H9 (cell line): ENCODE results near the gene GALNT7. TPM values are rescaled to one million over a fixed set of nuclear protein-coding genes. Genes with fewer than 3 reads are reported as not detected.

Source experiments
- DNase-seq: peaks from one replicate; pipeline ENCODE4 v3.0.0-alpha.2; 2017
- H2AFZ ChIP-seq: one replicate; pipeline ENCODE4 v1.6.1; 2013; ENCODE audit warnings: mild to moderate bottlenecking, low read length, control low read depth, moderate library complexity
- H2AK5ac ChIP-seq: 2 replicates; pipeline ENCODE4 v1.6.1; 2013; ENCODE audit warnings: low read length, control low read depth, mixed read lengths; ENCODE audit not compliant: insufficient read length
- H2BK120ac ChIP-seq: one replicate; pipeline ENCODE4 v1.6.1; 2013; ENCODE audit warnings: low read depth, mild to moderate bottlenecking, low read length, control low read depth, inconsistent platforms; ENCODE audit not compliant: poor library complexity, severe bottlenecking
- H2BK12ac ChIP-seq: 2 replicates; pipeline ENCODE4 v1.6.1; 2013; ENCODE audit warnings: low read length, control low read depth, mixed read lengths, low read depth; ENCODE audit not compliant: insufficient read length
- H2BK15ac ChIP-seq: 2 replicates; pipeline ENCODE4 v1.6.1; 2013; ENCODE audit warnings: low read depth, low read length, control low read depth
- H2BK20ac ChIP-seq: one replicate; pipeline ENCODE4 v1.6.1; 2013; ENCODE audit warnings: low read depth, mild to moderate bottlenecking, low read length, control low read depth, inconsistent platforms; ENCODE audit not compliant: poor library complexity, severe bottlenecking
- H2BK5ac ChIP-seq: 2 replicates; pipeline ENCODE4 v1.6.1; 2013; ENCODE audit warnings: low read length, control low read depth, mixed read lengths; ENCODE audit not compliant: insufficient read length
- H3K14ac ChIP-seq: 2 replicates; pipeline ENCODE4 v1.6.1; 2013; ENCODE audit warnings: low read length, control low read depth; ENCODE audit not compliant: insufficient read depth
- H3K18ac ChIP-seq: 2 replicates; pipeline ENCODE4 v1.6.1; 2013; ENCODE audit warnings: low read depth, mild to moderate bottlenecking, mixed read lengths, low read length, control low read depth; ENCODE audit not compliant: insufficient read length
- H3K23ac ChIP-seq: 2 replicates; pipeline ENCODE4 v1.6.1; 2013; ENCODE audit warnings: low read length, control low read depth, mixed read lengths, low read depth; ENCODE audit not compliant: insufficient read length
- H3K23me2 ChIP-seq: 2 replicates; pipeline ENCODE4 v1.6.1; 2013; ENCODE audit warnings: low read depth, mild to moderate bottlenecking, mixed read lengths, low read length, control low read depth; ENCODE audit not compliant: insufficient read length, poor library complexity, severe bottlenecking
- H3K27ac ChIP-seq: 2 replicates; pipeline ENCODE4 v1.5.1; 2013; ENCODE audit warnings: low read length, control low read depth, mixed read lengths, low read depth; ENCODE audit not compliant: insufficient read length
- H3K27me3 ChIP-seq: 2 replicates; pipeline ENCODE4 v1.6.1; 2013; ENCODE audit warnings: low read length, control low read depth, inconsistent platforms; ENCODE audit not compliant: insufficient read depth
- H3K4ac ChIP-seq: 2 replicates; pipeline ENCODE4 v1.6.1; 2013; ENCODE audit warnings: low read depth, mild to moderate bottlenecking, control low read depth, inconsistent platforms, low read length, moderate library complexity
- H3K4me1 ChIP-seq: 2 replicates; pipeline ENCODE4 v1.6.1; 2013; ENCODE audit warnings: low read length, control low read depth, inconsistent platforms; ENCODE audit not compliant: insufficient read depth
- H3K4me2 ChIP-seq: 2 replicates; pipeline ENCODE4 v1.6.1; 2013; ENCODE audit warnings: low read length, control low read depth, mixed read lengths; ENCODE audit not compliant: insufficient read length, insufficient read depth
- H3K56ac ChIP-seq: 2 replicates; pipeline ENCODE4 v1.6.1; 2013; ENCODE audit warnings: low read depth, mild to moderate bottlenecking, mixed read lengths, low read length, control low read depth; ENCODE audit not compliant: insufficient read length
- H3K79me1 ChIP-seq: 2 replicates; pipeline ENCODE4 v1.6.1; 2013; ENCODE audit warnings: low read depth, mild to moderate bottlenecking, moderate library complexity, low read length, control low read depth, inconsistent platforms; ENCODE audit not compliant: insufficient read depth, poor library complexity, severe bottlenecking
- H3K79me2 ChIP-seq: 2 replicates; pipeline ENCODE4 v1.6.1; 2013; ENCODE audit warnings: low read length, control low read depth, inconsistent platforms; ENCODE audit not compliant: insufficient read depth
- H3K9ac ChIP-seq: 2 replicates; pipeline ENCODE4 v1.6.1; 2013; ENCODE audit warnings: low read length, control low read depth, mixed read lengths; ENCODE audit not compliant: insufficient read length; ENCODE audit errors: extremely low read depth
- H3K9me3 ChIP-seq: one replicate; pipeline ENCODE4 v1.6.1; 2013; ENCODE audit warnings: low read depth, low read length, inconsistent platforms; ENCODE audit not compliant: control insufficient read depth
- H3T11ph ChIP-seq: one replicate; pipeline ENCODE4 v1.6.1; 2013; ENCODE audit warnings: mild to moderate bottlenecking, low read length, control low read depth, inconsistent platforms
- H4K20me1 ChIP-seq: one replicate; pipeline ENCODE4 v1.6.1; 2013; ENCODE audit not compliant: control insufficient read depth, insufficient read length, insufficient read depth
- H4K5ac ChIP-seq: 2 replicates; pipeline ENCODE4 v1.6.1; 2013; ENCODE audit warnings: low read depth, mild to moderate bottlenecking, mixed read lengths, low read length, control low read depth; ENCODE audit not compliant: insufficient read length
- H4K8ac ChIP-seq: replicated peaks from 2 replicates; pipeline ENCODE4 v1.6.1; 2013; ENCODE audit warnings: low read length, control low read depth, mixed read lengths, low read depth; ENCODE audit not compliant: insufficient read length
- H4K91ac ChIP-seq: 2 replicates; pipeline ENCODE4 v1.6.1; 2013; ENCODE audit warnings: low read depth, mild to moderate bottlenecking, moderate library complexity, mixed read lengths, low read length, control low read depth; ENCODE audit not compliant: insufficient read length
- H3K27ac Mint-ChIP-seq, 3 experiments: 2 replicates in 2 of 3; 3 replicates in 1 of 3; pipeline ENCODE4 v1.8.0; 2020 to 2021; ENCODE audit warnings: mixed read lengths in 3 of 3, mild to moderate bottlenecking in 1 of 3, moderate library complexity in 1 of 3
- H3K27me3 Mint-ChIP-seq: 2 replicates; pipeline ENCODE4 v1.8.0; 2021; ENCODE audit warnings: low read depth, mild to moderate bottlenecking, moderate library complexity, mixed read lengths
- H3K36me3 Mint-ChIP-seq, 3 experiments: 2 replicates in 2 of 3; 3 replicates in 1 of 3; pipeline ENCODE4 v1.8.0; 2020 to 2021; ENCODE audit warnings: low read depth in 3 of 3, mixed read lengths in 3 of 3; ENCODE audit not compliant: insufficient read depth in 1 of 3
- H3K4me1 Mint-ChIP-seq, 2 experiments: 2 replicates each; pipeline ENCODE4 v1.8.0; 2020; ENCODE audit warnings: mixed read lengths in 2 of 2
- H3K4me3 Mint-ChIP-seq, 2 experiments: 2 replicates in 1 of 2; 3 replicates in 1 of 2; pipeline ENCODE4 v1.8.0; 2020 to 2021; ENCODE audit warnings: mild to moderate bottlenecking in 2 of 2, mixed read lengths in 2 of 2, moderate library complexity in 1 of 2
- H3K9me3 Mint-ChIP-seq, 2 experiments: 2 replicates in 1 of 2; 3 replicates in 1 of 2; pipeline ENCODE4 v1.8.0; 2020; ENCODE audit warnings: mild to moderate bottlenecking in 2 of 2, mixed read lengths in 2 of 2, moderate library complexity in 1 of 2
- WGBS: extraction: QIAGEN DNeasy Blood & Tissue Kit; methylation state at CpG from one replicate; pipeline ENCODE4 v1.1.7; 2013; ENCODE audit warnings: missing lambda C conversion rate, low lambda C conversion rate, mixed read lengths; ENCODE audit not compliant: insufficient read length; ENCODE audit errors: extremely low coverage; 5-methylcytosine and 5-hydroxymethylcytosine counted together
- total RNA-seq: library from RNA; stranded (reverse); gene quantifications from 2 replicates; pipeline ENCODE4 v1.2.1, GENCODE V29; 2021
- TF ChIP-seq, protein P1 (sequence below): fragments of 200-600 bp; sonication (generic); conservative IDR thresholded peaks from 3 replicates; pipeline ENCODE4 v1.8.0; 2021; ENCODE audit warnings: antibody characterized with exemption, mild to moderate bottlenecking

GALNT7 gene
- total RNA-seq, 1 experiment from 2014 or later = 57.3 TPM

DNA sequence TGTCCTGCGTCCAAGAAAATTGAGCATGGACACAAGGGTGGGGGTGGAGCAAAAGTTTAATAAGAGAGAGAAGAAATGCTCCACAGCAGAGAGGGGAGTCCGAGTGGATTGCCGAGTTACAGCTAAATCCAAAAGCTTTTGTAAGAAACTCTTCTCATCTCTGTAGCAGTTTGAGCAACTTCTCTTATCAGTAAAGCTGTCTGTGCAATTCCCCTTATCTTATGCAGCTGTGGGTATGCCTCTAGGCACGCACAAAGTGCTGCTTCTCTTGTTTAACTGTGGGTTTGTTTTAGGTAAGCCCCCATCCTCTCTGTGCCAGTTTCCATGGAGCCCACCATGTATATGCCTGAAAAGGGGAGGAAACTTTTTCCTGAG lies 120.7 kb downstream of the GALNT7 start:
- H3K9me3 ChIP-seq = peaks cover 28% of the 10 kb centered on the region
- TF ChIP-seq, protein P1, sequence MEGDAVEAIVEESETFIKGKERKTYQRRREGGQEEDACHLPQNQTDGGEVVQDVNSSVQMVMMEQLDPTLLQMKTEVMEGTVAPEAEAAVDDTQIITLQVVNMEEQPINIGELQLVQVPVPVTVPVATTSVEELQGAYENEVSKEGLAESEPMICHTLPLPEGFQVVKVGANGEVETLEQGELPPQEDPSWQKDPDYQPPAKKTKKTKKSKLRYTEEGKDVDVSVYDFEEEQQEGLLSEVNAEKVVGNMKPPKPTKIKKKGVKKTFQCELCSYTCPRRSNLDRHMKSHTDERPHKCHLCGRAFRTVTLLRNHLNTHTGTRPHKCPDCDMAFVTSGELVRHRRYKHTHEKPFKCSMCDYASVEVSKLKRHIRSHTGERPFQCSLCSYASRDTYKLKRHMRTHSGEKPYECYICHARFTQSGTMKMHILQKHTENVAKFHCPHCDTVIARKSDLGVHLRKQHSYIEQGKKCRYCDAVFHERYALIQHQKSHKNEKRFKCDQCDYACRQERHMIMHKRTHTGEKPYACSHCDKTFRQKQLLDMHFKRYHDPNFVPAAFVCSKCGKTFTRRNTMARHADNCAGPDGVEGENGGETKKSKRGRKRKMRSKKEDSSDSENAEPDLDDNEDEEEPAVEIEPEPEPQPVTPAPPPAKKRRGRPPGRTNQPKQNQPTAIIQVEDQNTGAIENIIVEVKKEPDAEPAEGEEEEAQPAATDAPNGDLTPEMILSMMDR = no peak
- no peak overlapping the region for H3K14ac ChIP-seq
- no peak overlapping the region for H2BK12ac ChIP-seq
- H2BK5ac ChIP-seq = no peak overlapping the region
- H3K27ac ChIP-seq = no peak overlapping the region
- Mint-ChIP-seq H3K4me3 (no peak overlapping the region), H3K36me3 (peaks cover 30 to 40% (median 32%) of the 10 kb centered on the region in 3 experiments), H3K27ac (no peak overlapping the region; a peak in 1 of 7 replicates), H3K9me3 (peaks cover 29 to 33% of the 10 kb centered on the region in 2 experiments), H3K4me1 (peaks cover 0 to 3% of the 10 kb centered on the region in 2 experiments; a peak in 2 of 4 replicates), H3K27me3 (no peaks in the 10 kb centered on the region; the same call in 1 of the 2 replicates)
- H3K23ac ChIP-seq = no peak overlapping the region
- no peaks in the 10 kb centered on the region for H3K79me2 ChIP-seq
- no peak overlapping the region for H2AK5ac ChIP-seq
- H4K20me1 ChIP-seq = no peaks in the 10 kb centered on the region
- H3K18ac ChIP-seq = no peak overlapping the region
- H3K56ac ChIP-seq = no peak overlapping the region
- DNase-seq = no peak
- no peaks in the 10 kb centered on the region for H3K27me3 ChIP-seq
- H4K91ac ChIP-seq = no peak overlapping the region
- no peak overlapping the region for H2BK15ac ChIP-seq
- H3K4me1 ChIP-seq = no peaks in the 10 kb centered on the region
- no peak overlapping the region for H3T11ph ChIP-seq
- H3K4ac ChIP-seq = no peak overlapping the region
- H2AFZ ChIP-seq = no peak overlapping the region
- H4K8ac ChIP-seq = no peak overlapping the region
- no peak overlapping the region for H2BK20ac ChIP-seq
- H2BK120ac ChIP-seq = no peak overlapping the region
- H4K5ac ChIP-seq = no peak overlapping the region
- H3K79me1 ChIP-seq = peaks cover 4% of the 10 kb centered on the region
- H3K9ac ChIP-seq = no peak overlapping the region
- H3K4me2 ChIP-seq = no peak overlapping the region
- H3K23me2 ChIP-seq = no peaks in the 10 kb centered on the region
- WGBS = no CpG with 5 or more reads among the region's 4 CpGs
